Small intestine (tissue), 7 donors: ENCODE data around the gene FN3KRP. TPM values are rescaled to one million over a fixed set of nuclear protein-coding genes. Genes with fewer than 3 reads are reported as not detected.
A peak's percentile ranks its signal among the peaks of the same experiment; 100 is the strongest.

ENCODE experiments used
- DNase-seq, 2 donors: peaks; one replicate each; pipeline versions ENCODE4 v3.0.0 to v3.0.0-alpha.2; 2013
- FAIRE-seq: peaks from 2 replicates; lab custom pipeline; 2012; peaks lifted over from hg19 to GRCh38; lab: Jason Lieb, UNC
- H3K27ac ChIP-seq, 3 donors: one replicate each; pipeline ENCODE4 v1.5.1; 2013; ENCODE audit warnings: low read length in 2 of 3, mild to moderate bottlenecking in 2 of 3, control low read depth in 1 of 3, inconsistent platforms in 1 of 3, low read depth in 1 of 3, moderate library complexity in 1 of 3
- H3K27me3 ChIP-seq, 3 donors: one replicate each; pipeline ENCODE4 v1.6.1; 2013; ENCODE audit warnings: low read length in 3 of 3, inconsistent platforms in 1 of 3; ENCODE audit not compliant: control insufficient read depth in 3 of 3, insufficient read depth in 3 of 3
- H3K36me3 ChIP-seq, 3 donors: one replicate each; pipeline ENCODE4 v1.6.1; 2013; ENCODE audit warnings: low read length in 3 of 3, inconsistent platforms in 1 of 3, low read depth in 1 of 3, mild to moderate bottlenecking in 1 of 3, moderate library complexity in 1 of 3; ENCODE audit not compliant: control insufficient read depth in 3 of 3, insufficient read depth in 2 of 3
- H3K4me1 ChIP-seq, 3 donors: one replicate each; pipeline ENCODE4 v1.6.1; 2013; ENCODE audit warnings: low read length in 2 of 3, inconsistent platforms in 1 of 3, low read depth in 1 of 3, mild to moderate bottlenecking in 1 of 3, moderate library complexity in 1 of 3; ENCODE audit not compliant: control insufficient read depth in 3 of 3, insufficient read depth in 2 of 3
- H3K4me3 ChIP-seq, 3 donors: one replicate each; pipeline ENCODE4 v1.5.1; 2013; ENCODE audit warnings: low read length in 3 of 3, control low read depth in 1 of 3, inconsistent platforms in 1 of 3, low read depth in 1 of 3, mild to moderate bottlenecking in 1 of 3, moderate library complexity in 1 of 3
- H3K9me3 ChIP-seq, 2 donors: one replicate each; pipeline ENCODE4 v1.6.1; 2013; ENCODE audit warnings: low read depth in 1 of 2, low read length in 1 of 2; ENCODE audit not compliant: control insufficient read depth in 2 of 2, insufficient read depth in 1 of 2
- WGBS, 3 donors: extraction: QIAGEN DNeasy Blood & Tissue Kit; methylation state at CpG; one replicate each; pipeline ENCODE4 v1.1.7; 2013; 5-methylcytosine and 5-hydroxymethylcytosine counted together
- polyA plus RNA-seq, 4 donors: library from polyadenylated mRNA; stranded (reverse) in 3 of 4; unstranded in 1 of 4; fragments of 200-250 nt in 3 of 4; fragments of 120-200 nt in 1 of 4; gene quantifications; one replicate each; pipeline versions ENCODE4 v1.2.1 to v1.2.3, GENCODE V29; 2013
- donor health status: healthy with polysubstance abuse.
- donor health status: control.
- donor health status: control.
- donor health status: Bipolar disorder and iron deficiency.
- donor health status: healthy.

The FN3KRP gene
- polyA plus RNA-seq, 4 donors = 20.3 to 50.0 (median 26.5) TPM

DNA sequence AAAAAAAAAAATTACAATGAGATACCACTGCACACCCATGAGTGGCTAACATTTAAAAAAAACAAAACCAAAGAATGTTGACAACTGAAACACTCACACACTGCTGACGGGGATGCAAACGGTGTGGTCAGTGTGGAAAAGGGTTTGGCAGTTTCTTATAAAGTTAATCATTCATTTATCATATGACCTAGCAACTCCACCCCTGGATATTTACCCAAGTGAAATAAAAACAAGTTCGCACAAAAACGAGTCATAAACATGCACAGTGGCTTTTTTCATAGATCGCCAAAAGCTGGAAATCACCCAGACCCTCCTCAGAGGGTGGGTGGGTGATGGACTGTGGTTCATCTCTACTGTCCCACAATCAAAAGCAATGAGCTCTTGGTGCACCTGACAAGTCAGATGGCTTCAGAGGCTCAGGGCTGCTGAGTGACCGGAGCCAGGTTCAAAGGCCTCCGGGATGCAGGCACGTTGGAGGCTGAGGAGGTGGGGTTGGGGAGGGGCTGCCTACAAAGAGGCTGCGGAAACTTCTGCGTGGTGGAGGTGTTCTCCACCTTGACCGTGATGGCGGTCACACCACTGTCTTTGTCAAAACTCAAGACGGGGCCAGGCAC, 32.2 kb upstream of the FN3KRP start:
- no peak for FAIRE-seq
- DNase-seq = peak; percentile 78 to 88
- no peak overlapping the region for H3K4me3 ChIP-seq

DNA sequence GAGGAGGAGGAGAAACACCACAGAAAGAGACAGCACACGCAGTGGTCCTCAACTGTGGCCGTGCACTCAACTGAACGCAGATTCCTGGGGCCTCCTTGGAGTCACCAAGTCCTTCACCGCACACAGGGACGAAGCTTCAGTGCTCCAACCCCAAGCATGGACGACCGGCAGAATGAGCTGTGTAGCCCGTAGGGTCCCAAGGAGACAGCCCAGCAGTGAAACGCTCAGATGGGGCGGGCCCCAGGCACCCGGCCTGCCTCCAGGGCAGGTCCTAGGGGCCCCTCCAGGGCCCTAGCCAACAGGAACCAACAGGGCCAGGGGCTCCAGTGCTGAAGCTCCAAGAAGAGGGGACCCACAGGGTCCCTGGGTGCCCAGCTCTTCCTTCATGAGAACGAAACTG, 31.2 kb upstream of the FN3KRP start:
- H3K27ac ChIP-seq = no peak overlapping the region
- H3K9me3 ChIP-seq = peaks cover 0 to 4% of the 10 kb centered on the region in 2 donors
- no peak overlapping the region for H3K4me3 ChIP-seq
- DNase-seq (no peak), FAIRE-seq (no peak)
- 94 to 96% (median 95%) methylated on average over 12 of the region's 12 CpGs for WGBS, 3 donors
- no peaks in the 10 kb centered on the region for H3K27me3 ChIP-seq
- H3K4me1 ChIP-seq = peaks cover 0 to 11% (median 6%) of the 10 kb centered on the region in 3 donors
- H3K36me3 ChIP-seq = peaks cover 0 to 24% (median 0%) of the 10 kb centered on the region in 3 donors

More for the DNA sequence above, 32.2 kb upstream of the FN3KRP start:
- peak overlapping the region; percentile 59 to 74 (median 69) for H3K27ac ChIP-seq
- peaks cover 0 to 15% (median 6%) of the 10 kb centered on the region in 3 donors for H3K4me1 ChIP-seq
- H3K27me3 ChIP-seq = no peaks in the 10 kb centered on the region
- H3K36me3 ChIP-seq = peaks cover 0 to 26% (median 0%) of the 10 kb centered on the region in 3 donors
- H3K9me3 ChIP-seq = peaks cover 0 to 4% of the 10 kb centered on the region in 2 donors
- WGBS, 3 donors = 23 to 63% (median 46%) methylated on average over 12 to 13 of the region's 13 CpGs

GRCh38 chr17:82686366-82687324, 29.9 kb upstream of the FN3KRP start:
- H3K27me3 ChIP-seq = no peaks in the 10 kb centered on the region
- DNase-seq (no peak), FAIRE-seq (no peak)
- no peak overlapping the region for H3K4me3 ChIP-seq
- H3K9me3 ChIP-seq = no peaks in the 10 kb centered on the region
- 59 to 82% (median 72%) methylated on average over 19 of the region's 19 CpGs for WGBS, 3 donors
- peaks cover 0 to 10% (median 6%) of the 10 kb centered on the region in 3 donors for H3K4me1 ChIP-seq
- H3K27ac ChIP-seq = peak overlapping the region in 2 of 3 donors; percentile 63 to 71
- peaks cover 0 to 37% (median 0%) of the 10 kb centered on the region in 3 donors for H3K36me3 ChIP-seq

DNA sequence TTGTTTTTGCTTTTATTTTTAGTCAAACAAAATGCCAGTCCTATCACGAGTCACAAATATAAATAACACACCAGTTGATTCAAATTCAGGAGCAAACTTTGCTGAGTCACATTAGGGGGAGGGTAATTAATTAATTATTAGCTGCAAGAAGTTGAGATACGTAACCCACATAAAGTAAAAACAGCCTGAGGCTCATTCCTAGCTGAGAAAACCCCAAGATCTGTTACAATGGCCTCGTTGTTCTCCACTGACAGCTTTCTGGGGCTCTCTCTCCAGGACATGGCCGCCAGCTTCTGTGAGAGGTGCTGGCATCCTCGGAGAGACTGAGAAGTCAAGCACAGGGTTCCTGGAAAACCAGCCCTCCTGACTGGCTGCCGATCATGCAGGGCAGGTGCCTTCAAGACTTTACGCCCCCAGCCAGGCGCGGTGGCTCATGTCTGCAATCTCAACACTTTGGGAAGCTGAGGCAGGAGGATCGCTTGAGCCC, 29.1 kb upstream of the FN3KRP start:
- H3K4me1 ChIP-seq = peaks cover 0 to 10% (median 6%) of the 10 kb centered on the region in 3 donors
- no peaks in the 10 kb centered on the region for H3K27me3 ChIP-seq
- WGBS, 3 donors = 26 to 67% (median 32%) methylated on average over 10 of the region's 10 CpGs
- no peak for FAIRE-seq
- H3K9me3 ChIP-seq = no peaks in the 10 kb centered on the region
- peaks cover 0 to 41% (median 0%) of the 10 kb centered on the region in 3 donors for H3K36me3 ChIP-seq
- peak overlapping the region in 2 of 3 donors; percentile 61 to 82 for H3K27ac ChIP-seq
- DNase-seq = peak; percentile 45 to 82
- H3K4me3 ChIP-seq = no peak overlapping the region

DNA sequence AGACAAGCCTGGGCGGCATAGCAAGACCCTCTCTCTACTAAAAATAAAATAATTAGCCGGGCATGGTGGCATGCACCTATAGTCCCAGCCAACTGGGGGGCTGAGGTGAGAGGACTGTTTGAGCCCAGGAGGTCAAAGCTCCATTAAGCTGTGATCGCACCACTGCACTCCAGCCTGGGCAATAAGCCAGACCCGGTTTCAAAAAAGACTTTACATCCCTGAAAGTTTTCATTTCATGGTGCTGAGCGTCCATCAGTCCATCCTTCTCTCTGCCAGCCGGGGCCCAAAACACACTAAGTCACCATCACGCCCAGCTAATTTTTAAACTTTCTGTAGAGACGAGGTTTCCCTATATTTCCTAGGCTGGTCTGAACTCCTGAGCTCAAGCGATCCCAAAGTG, 28.6 kb upstream of the FN3KRP start:
- H3K27me3 ChIP-seq = no peaks in the 10 kb centered on the region
- DNase-seq (no peak), FAIRE-seq (no peak)
- 81 to 90% (median 82%) methylated on average over 9 of the region's 9 CpGs for whole genome bisulfite sequencing, 3 donors
- H3K4me3 ChIP-seq = no peak overlapping the region
- H3K4me1 ChIP-seq = peaks cover 0 to 10% (median 6%) of the 10 kb centered on the region in 3 donors
- no peaks in the 10 kb centered on the region for H3K9me3 ChIP-seq
- peaks cover 0 to 42% (median 0%) of the 10 kb centered on the region in 3 donors for H3K36me3 ChIP-seq
- peak overlapping the region in 1 of 3 donors; percentile 82 for H3K27ac ChIP-seq

DNA sequence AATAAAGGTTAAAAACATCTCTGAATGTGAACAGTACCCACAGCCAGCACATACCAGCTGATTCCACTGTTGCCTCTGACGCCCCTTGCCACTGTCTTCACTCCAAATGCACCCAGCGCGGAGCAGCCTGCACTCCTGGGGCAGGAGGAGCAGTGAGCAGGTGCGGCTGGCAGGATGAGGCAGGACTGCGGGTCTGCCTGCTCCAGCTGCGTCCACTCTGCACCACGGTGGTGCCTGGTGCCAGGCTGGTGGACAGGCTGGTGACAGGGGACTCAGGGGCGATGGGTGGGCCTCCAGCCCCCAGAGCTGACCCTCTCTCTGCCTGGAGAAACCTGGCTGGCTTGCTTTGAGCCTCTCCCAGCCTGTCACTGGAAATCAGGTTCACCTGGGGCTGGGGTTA, 27.4 kb upstream of the FN3KRP start:
- Histone ChIP-seq H3K27me3 (no peaks in the 10 kb centered on the region), H3K27ac (no peak overlapping the region), H3K4me3 (no peak overlapping the region), H3K4me1 (peaks cover 0 to 10% (median 6%) of the 10 kb centered on the region in 3 donors), H3K36me3 (peaks cover 0 to 40% (median 0%) of the 10 kb centered on the region in 3 donors), H3K9me3 (peaks cover 0 to under 1% of the 10 kb centered on the region in 2 donors)
- FAIRE-seq = no peak
- WGBS, 3 donors = 56 to 83% (median 66%) methylated on average over 8 of the region's 8 CpGs
- no peak for DNase-seq

- no peak overlapping the region for H3K4me3 ChIP-seq
- FAIRE-seq = no peak
- H3K36me3 ChIP-seq = peaks cover 0 to 42% (median 0%) of the 10 kb centered on the region in 3 donors
- H3K4me1 ChIP-seq = peaks cover 0 to 6% (median 4%) of the 10 kb centered on the region in 3 donors
- H3K27ac ChIP-seq = no peak overlapping the region
- H3K9me3 ChIP-seq = peaks cover 0 to 13% of the 10 kb centered on the region in 2 donors
- 33 to 67% (median 65%) methylated on average over 18 of the region's 18 CpGs for WGBS, 3 donors
- no peak for DNase-seq
- H3K27me3 ChIP-seq = no peaks in the 10 kb centered on the region
These were observed 25.6 kb upstream of the FN3KRP start for GRCh38 chr17:82690786-82691489.
